ENCODE measurements around the gene LORICRIN. TPM values are rescaled to one million over a fixed set of nuclear protein-coding genes. Genes with fewer than 3 reads are reported as not detected.
A peak's percentile ranks its signal among the peaks of the same experiment; 100 is the strongest.

The LORICRIN gene
- total RNA-seq, 2 donors from 2014 or later, result 0.46 TPM; not detected in 1

- no peaks in the 10 kb centered on the region for H3K36me3 Mint-ChIP-seq (ENCODE audit: insufficient read depth in 2 of 2)
- H3K4me1 Mint-ChIP-seq (ENCODE audit: low read depth), result peaks cover 11% of the 10 kb centered on the region
- H3K4me3 Mint-ChIP-seq, result peak overlapping the region; percentile 9 to 12
- H3K27me3 Mint-ChIP-seq (ENCODE audit: low read depth), result peaks cover 19% of the 10 kb centered on the region
- H3K9me3 Mint-ChIP-seq, result no peaks in the 10 kb centered on the region
- DNase-seq (no peak), ATAC-seq (replicated peaks in 1 of 2) (peak; percentile 49 to 62)
- no peak overlapping the region for H3K27ac Mint-ChIP-seq
Observed at GRCh38 chr1:153253693-153254092, 5.8 kb upstream of the LORICRIN start.

GRCh38 chr1:153260585-153261280 is 1.2 kb downstream of the LORICRIN start:
- peaks cover 38% of the 10 kb centered on the region for H3K4me1 Mint-ChIP-seq (ENCODE audit: low read depth)
- no peaks in the 10 kb centered on the region for H3K9me3 Mint-ChIP-seq
- ATAC-seq (replicated peaks in 1 of 2) (peak; percentile 54 to 65), DNase-seq (peak; percentile 35 to 39)
- peak overlapping the region; percentile 60 to 71 for H3K4me3 Mint-ChIP-seq
- H3K27ac Mint-ChIP-seq, result no peak overlapping the region
- no peaks in the 10 kb centered on the region for H3K36me3 Mint-ChIP-seq (ENCODE audit: insufficient read depth in 2 of 2)
- peaks cover 60% of the 10 kb centered on the region for H3K27me3 Mint-ChIP-seq (ENCODE audit: low read depth)

GRCh38 chr1:153261281-153262069 is 2.0 kb downstream of the LORICRIN start:
- Mint-ChIP-seq H3K36me3 (ENCODE audit: insufficient read depth in 2 of 2) (no peaks in the 10 kb centered on the region), H3K4me1 (ENCODE audit: low read depth) (peaks cover 38% of the 10 kb centered on the region), H3K27ac (no peak overlapping the region), H3K4me3 (peak overlapping the region; percentile 82 to 86), H3K27me3 (ENCODE audit: low read depth) (peaks cover 67% of the 10 kb centered on the region), H3K9me3 (no peaks in the 10 kb centered on the region)
- ATAC-seq (replicated peaks in 1 of 2), result peak; percentile 26 to 39
- DNase-seq, result peak; percentile 27 to 31

DNA sequence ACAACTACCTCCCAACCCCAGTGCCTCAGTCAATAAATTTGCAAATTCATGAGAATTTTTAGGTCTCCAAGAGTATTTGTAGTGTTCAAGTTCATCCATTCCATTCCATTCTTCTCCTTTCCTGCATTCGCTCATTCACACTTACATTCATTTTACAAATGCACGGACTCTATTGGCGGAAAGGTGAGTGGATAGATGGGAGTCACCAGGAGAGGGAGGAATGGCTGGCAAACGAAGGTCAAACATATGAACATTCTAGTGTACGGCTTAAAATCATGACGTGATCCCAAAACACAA is 2.5 kb downstream of the LORICRIN start:
- ATAC-seq (replicated peaks in 1 of 2) (no peak), DNase-seq (no peak)
- Mint-ChIP-seq H3K4me1 (ENCODE audit: low read depth) (peaks cover 38% of the 10 kb centered on the region), H3K9me3 (no peaks in the 10 kb centered on the region), H3K27ac (no peak overlapping the region), H3K36me3 (ENCODE audit: insufficient read depth in 2 of 2) (no peaks in the 10 kb centered on the region), H3K4me3 (peak overlapping the region; percentile 82 to 86), H3K27me3 (ENCODE audit: low read depth) (peaks cover 73% of the 10 kb centered on the region)

DNA sequence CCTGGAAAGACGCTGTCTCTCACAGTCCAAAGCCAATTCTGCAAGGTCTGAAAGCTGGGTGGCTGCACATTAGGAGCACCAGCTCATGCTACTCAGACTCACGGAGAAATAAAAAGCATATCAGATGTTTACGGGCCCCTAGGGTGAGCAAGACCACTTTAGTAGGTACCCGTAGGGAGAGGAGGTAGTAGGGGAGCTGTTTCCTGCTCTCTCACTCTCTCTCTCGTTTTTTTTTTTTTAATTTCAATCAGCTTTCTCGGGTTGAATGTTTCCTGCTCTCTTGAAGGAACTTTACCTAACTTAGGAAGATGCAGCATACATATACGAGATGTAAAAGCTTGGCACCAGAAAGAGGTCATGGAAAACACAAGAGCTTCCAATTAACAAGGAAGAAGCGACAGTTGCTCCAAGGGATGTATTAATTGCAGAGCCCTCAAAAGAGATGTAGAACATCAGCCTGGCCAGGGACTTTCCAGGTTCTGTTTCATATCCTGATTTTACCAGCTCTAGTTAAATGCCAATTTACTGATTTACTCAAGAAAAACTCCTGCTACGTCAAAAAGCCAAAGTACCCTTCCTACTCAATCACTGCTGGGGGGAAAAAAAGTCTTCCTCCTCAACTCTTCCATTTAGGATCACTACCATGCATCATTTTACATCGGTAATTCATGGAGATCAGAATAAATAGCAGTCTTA is 3.1 kb downstream of the LORICRIN start:
- Mint-ChIP-seq H3K36me3 (ENCODE audit: insufficient read depth in 2 of 2) (no peaks in the 10 kb centered on the region), H3K4me1 (ENCODE audit: low read depth) (peaks cover 38% of the 10 kb centered on the region), H3K4me3 (peak overlapping the region; percentile 82 to 86), H3K27ac (no peak overlapping the region), H3K9me3 (peaks cover 0 to under 1% of the 10 kb centered on the region in 2 donors), H3K27me3 (ENCODE audit: low read depth) (peaks cover 79% of the 10 kb centered on the region)
- ATAC-seq (replicated peaks in 1 of 2) (peak; percentile 24 to 31), DNase-seq (no peak)

- peaks cover 74% of the 10 kb centered on the region for H3K27me3 Mint-ChIP-seq (ENCODE audit: low read depth)
- no peak for DNase-seq
- H3K4me3 Mint-ChIP-seq, result no peak overlapping the region
- peaks cover 30% of the 10 kb centered on the region for H3K4me1 Mint-ChIP-seq (ENCODE audit: low read depth)
- H3K36me3 Mint-ChIP-seq (ENCODE audit: insufficient read depth in 2 of 2), result no peaks in the 10 kb centered on the region
- no peak overlapping the region for H3K27ac Mint-ChIP-seq
- peaks cover 0 to 1% of the 10 kb centered on the region in 2 donors for H3K9me3 Mint-ChIP-seq
- no peak for ATAC-seq (replicated peaks in 1 of 2)
Observed at GRCh38 chr1:153265457-153265856, 6.0 kb downstream of the LORICRIN start.

- DNase-seq (no peak), ATAC-seq (replicated peaks in 1 of 2) (no peak)
- no peak overlapping the region for H3K27ac Mint-ChIP-seq
- peaks cover 0 to 1% of the 10 kb centered on the region in 2 donors for H3K9me3 Mint-ChIP-seq
- H3K27me3 Mint-ChIP-seq (ENCODE audit: low read depth), result peaks cover 23% of the 10 kb centered on the region
- H3K4me1 Mint-ChIP-seq (ENCODE audit: low read depth), result no peaks in the 10 kb centered on the region
- H3K36me3 Mint-ChIP-seq (ENCODE audit: insufficient read depth in 2 of 2), result no peaks in the 10 kb centered on the region
- H3K4me3 Mint-ChIP-seq, result no peak overlapping the region
Observed at GRCh38 chr1:153271711-153272110, 12.2 kb downstream of the LORICRIN start.

DNA sequence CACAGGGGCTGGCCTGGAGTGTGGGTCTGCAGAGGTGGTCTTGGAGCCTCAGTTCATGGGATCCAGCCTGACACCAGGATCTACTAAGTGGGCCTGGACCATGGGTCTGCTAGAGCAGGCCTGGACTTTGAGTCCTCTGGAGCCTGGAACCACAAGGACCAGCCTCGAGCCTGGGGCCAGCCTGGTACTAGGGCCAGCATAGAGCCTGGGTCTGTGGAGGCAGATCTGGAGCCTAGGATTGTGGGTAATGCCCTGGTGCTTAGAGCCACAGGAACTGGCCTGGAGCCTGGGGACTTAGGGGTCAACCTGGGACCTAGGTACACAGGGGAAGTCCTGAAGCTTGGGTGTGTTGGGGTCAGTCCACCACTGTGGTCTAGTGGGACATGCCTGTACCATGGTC is 12.7 kb downstream of the LORICRIN start:
- Mint-ChIP-seq H3K36me3 (ENCODE audit: insufficient read depth in 2 of 2) (no peaks in the 10 kb centered on the region), H3K4me1 (ENCODE audit: low read depth) (no peaks in the 10 kb centered on the region), H3K27me3 (ENCODE audit: low read depth) (peaks cover 19% of the 10 kb centered on the region), H3K27ac (no peak overlapping the region), H3K9me3 (peaks cover 0 to 1% of the 10 kb centered on the region in 2 donors), H3K4me3 (no peak overlapping the region)
- DNase-seq, result no peak
- no peak for ATAC-seq (replicated peaks in 1 of 2)

GRCh38 chr1:153277852-153278251 is 18.4 kb downstream of the LORICRIN start:
- ATAC-seq (replicated peaks in 1 of 2) (peak; percentile 72 to 77), DNase-seq (peak; percentile 59 to 60)
- H3K4me1 Mint-ChIP-seq (ENCODE audit: low read depth), result no peaks in the 10 kb centered on the region
- H3K36me3 Mint-ChIP-seq (ENCODE audit: insufficient read depth in 2 of 2), result no peaks in the 10 kb centered on the region
- H3K4me3 Mint-ChIP-seq, result no peak overlapping the region
- H3K27ac Mint-ChIP-seq, result no peak overlapping the region
- H3K27me3 Mint-ChIP-seq (ENCODE audit: low read depth), result peaks cover 12% of the 10 kb centered on the region
- H3K9me3 Mint-ChIP-seq, result no peaks in the 10 kb centered on the region

DNA sequence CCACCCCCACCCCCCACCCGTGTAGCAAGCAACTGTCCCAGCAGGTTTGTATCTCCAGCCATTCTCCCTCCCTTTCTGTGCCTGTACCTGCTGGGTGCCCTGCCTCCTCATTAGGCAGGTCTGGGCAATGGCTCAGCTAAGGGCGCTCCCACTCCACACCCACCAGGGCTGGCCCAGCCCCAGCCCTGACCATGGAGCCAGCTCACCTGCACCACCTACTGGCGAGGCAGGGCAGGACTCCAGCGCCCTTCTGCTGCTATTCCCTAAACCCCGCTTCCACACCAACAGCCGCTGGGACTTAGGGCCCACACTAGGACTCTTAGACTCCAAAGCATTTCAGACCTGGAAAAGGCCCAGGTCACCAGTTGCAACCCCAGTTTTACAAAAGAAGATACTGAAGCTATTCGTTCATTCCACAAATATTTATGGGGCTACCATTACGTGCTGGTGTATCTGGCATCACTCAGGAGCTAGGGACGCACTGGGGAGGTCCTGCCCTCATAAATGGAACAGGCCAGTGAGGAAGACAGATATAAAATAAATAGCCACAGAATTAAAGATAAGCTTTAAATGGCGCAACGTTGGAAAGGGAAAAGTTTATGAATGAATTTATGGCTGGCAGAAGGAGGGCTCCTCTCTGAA is 29.3 kb downstream of the LORICRIN start:
- H3K27ac Mint-ChIP-seq, result no peak overlapping the region
- no peaks in the 10 kb centered on the region for H3K36me3 Mint-ChIP-seq (ENCODE audit: insufficient read depth in 2 of 2)
- no peak overlapping the region for H3K4me3 Mint-ChIP-seq
- no peaks in the 10 kb centered on the region for H3K9me3 Mint-ChIP-seq
- ATAC-seq (replicated peaks in 1 of 2) (peak in 1 of 2 donors; percentile 37), DNase-seq (peak; percentile 22 to 35)
- peaks cover 21% of the 10 kb centered on the region for H3K4me1 Mint-ChIP-seq (ENCODE audit: low read depth)
- H3K27me3 Mint-ChIP-seq (ENCODE audit: low read depth), result peaks cover 17% of the 10 kb centered on the region

DNA sequence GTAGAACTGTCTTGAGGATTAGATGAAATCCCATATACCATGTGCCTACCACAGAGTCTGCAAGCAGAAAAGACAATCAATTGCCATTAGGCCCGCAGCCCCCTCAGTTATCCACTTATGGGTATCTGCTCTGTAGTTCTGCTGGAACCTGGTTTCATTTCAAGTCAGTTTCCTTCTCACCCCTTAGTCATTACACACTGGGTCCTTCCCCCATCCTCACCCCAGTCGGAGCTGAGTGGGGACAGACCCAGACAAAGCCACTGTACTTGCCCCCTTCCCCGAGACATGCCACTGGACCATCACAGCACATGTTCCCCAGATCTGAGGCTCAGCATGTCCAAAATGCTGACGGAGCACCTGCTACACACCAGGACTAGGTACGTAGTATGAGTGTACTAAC is 32.0 kb downstream of the LORICRIN start:
- peak overlapping the region in 1 of 2 donors; percentile 38 for H3K4me3 Mint-ChIP-seq
- DNase-seq (peak; percentile 14 to 19), ATAC-seq (replicated peaks in 1 of 2) (peak; percentile 85 to 86)
- H3K4me1 Mint-ChIP-seq (ENCODE audit: low read depth), result peaks cover 28% of the 10 kb centered on the region
- no peaks in the 10 kb centered on the region for H3K9me3 Mint-ChIP-seq
- H3K36me3 Mint-ChIP-seq (ENCODE audit: insufficient read depth in 2 of 2), result no peaks in the 10 kb centered on the region
- peaks cover 21% of the 10 kb centered on the region for H3K27me3 Mint-ChIP-seq (ENCODE audit: low read depth)
- no peak overlapping the region for H3K27ac Mint-ChIP-seq

- ATAC-seq (replicated peaks in 1 of 2) (no peak), DNase-seq (no peak)
- Mint-ChIP-seq H3K36me3 (ENCODE audit: insufficient read depth in 2 of 2) (no peaks in the 10 kb centered on the region), H3K4me3 (no peak overlapping the region), H3K9me3 (no peaks in the 10 kb centered on the region), H3K27ac (no peak overlapping the region), H3K27me3 (ENCODE audit: low read depth) (peaks cover 21% of the 10 kb centered on the region), H3K4me1 (ENCODE audit: low read depth) (peaks cover 28% of the 10 kb centered on the region)
Observed at GRCh38 chr1:153292185-153292584, 32.7 kb downstream of the LORICRIN start.

Data from activated T-cell treated with anti-CD3 and anti-CD28 coated beads, Interleukin-2, amount 50 U/mL, for 72 hours (primary cell).